ENCODE measurements around the gene TSPAN14.

The TSPAN14 gene

GRCh38 chr10:80408242-80409101, 45.6 kb upstream of the TSPAN14 start, which contains the start of gene PRXL2A:
PRXL2A (plus strand) TSS chr10:80408551; CDS start chr10:80420468, 11,917 bp downstream.
- TF ChIP-seq, protein P1, sequence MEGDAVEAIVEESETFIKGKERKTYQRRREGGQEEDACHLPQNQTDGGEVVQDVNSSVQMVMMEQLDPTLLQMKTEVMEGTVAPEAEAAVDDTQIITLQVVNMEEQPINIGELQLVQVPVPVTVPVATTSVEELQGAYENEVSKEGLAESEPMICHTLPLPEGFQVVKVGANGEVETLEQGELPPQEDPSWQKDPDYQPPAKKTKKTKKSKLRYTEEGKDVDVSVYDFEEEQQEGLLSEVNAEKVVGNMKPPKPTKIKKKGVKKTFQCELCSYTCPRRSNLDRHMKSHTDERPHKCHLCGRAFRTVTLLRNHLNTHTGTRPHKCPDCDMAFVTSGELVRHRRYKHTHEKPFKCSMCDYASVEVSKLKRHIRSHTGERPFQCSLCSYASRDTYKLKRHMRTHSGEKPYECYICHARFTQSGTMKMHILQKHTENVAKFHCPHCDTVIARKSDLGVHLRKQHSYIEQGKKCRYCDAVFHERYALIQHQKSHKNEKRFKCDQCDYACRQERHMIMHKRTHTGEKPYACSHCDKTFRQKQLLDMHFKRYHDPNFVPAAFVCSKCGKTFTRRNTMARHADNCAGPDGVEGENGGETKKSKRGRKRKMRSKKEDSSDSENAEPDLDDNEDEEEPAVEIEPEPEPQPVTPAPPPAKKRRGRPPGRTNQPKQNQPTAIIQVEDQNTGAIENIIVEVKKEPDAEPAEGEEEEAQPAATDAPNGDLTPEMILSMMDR (IDR thresholded peaks at IDR 0.05; ENCODE audit: borderline replicate concordance, control extremely low read depth, extremely low read depth, insufficient read depth, missing control alignments) = no peak
- in situ Hi-C loops (cut with MboI; ENCODE audit: low sequenced_read_pairs, unreplicated experiment) = no loop called here
- peak; percentile 98 for DNase-seq (ENCODE audit: low spot score)

DNA sequence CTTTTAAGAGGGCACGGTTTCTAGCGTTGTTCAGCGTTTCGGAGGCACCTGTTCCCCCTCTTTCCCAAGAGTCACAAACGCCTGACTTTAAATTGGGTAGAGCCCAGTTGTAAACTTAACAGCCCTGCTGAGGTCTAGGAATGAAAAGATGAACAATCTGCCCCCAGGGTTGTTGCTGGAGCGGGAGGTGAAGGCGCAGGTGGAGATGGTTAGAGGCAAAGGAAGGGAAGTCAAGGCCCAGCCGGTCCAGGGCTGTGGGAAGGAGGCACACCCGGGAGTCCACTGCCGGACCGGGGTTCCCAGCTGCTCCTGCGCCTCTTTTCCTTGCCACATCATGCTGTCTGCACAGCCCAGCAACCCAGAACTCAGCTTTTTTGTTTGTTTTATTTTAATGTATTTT, 45.0 kb upstream of the TSPAN14 start:
- no peak for DNase-seq (ENCODE audit: low spot score)
- TF ChIP-seq, protein P1 (IDR thresholded peaks at IDR 0.05; ENCODE audit: borderline replicate concordance, control extremely low read depth, extremely low read depth, insufficient read depth, missing control alignments) = no peak

DNA sequence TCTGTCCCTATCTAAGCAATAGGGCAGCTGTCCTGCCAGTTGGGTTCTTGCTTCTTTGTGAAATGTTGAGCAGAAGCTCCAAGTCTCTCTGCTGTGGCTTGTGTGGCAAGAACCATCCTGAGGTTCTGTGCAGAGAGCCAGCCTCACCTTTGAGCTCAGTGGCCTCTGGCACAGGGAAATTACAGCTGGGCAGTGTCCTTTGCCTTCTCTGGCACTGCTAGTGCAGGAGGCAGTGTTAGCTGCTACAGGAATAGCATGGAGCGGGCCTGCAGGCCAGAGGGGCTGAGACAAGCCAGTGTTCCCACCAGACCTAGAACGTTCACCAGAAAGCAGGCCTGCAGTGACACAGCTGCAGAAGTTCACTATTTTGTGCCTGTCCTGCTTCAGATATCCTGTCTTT, 44.0 kb upstream of the TSPAN14 start:
- no peak for DNase-seq (ENCODE audit: low spot score)
- TF ChIP-seq, protein P1 (IDR thresholded peaks at IDR 0.05; ENCODE audit: borderline replicate concordance, control extremely low read depth, extremely low read depth, insufficient read depth, missing control alignments) = no peak
- in situ Hi-C loops (cut with MboI; ENCODE audit: low sequenced_read_pairs, unreplicated experiment) = no loop called here

More for the DNA sequence above, 45.0 kb upstream of the TSPAN14 start:
- in situ Hi-C loops (cut with MboI; ENCODE audit: low sequenced_read_pairs, unreplicated experiment) = no loop called here

GRCh38 chr10:80410578-80411145, 43.4 kb upstream of the TSPAN14 start:
- in situ Hi-C loops (cut with MboI; ENCODE audit: low sequenced_read_pairs, unreplicated experiment) = no loop called here

DNA sequence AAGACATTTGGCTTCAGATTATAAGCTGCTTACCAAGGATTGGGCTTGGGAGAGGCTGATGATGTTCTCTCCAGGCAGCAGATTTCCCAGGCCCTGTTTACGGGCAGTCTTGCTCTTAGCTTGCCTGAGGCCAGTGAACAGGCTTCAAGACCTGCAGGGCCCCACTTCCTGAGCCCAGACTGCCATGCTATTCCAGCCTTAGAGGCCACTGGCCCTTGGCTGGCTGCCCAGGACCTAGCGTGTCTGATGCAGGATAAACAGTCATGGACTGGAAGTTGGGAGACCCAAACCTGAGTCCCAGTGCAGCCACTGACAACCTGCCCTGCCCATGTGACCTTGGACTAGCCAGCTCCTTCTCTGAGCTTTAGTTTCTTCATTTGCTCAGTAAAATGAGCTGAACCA, 42.8 kb upstream of the TSPAN14 start:
- TF ChIP-seq, protein P1 (IDR thresholded peaks at IDR 0.05; ENCODE audit: borderline replicate concordance, control extremely low read depth, extremely low read depth, insufficient read depth, missing control alignments) = no peak
- in situ Hi-C loops (cut with MboI; ENCODE audit: low sequenced_read_pairs, unreplicated experiment) = no loop called here
- DNase-seq (ENCODE audit: low spot score) = no peak

More at GRCh38 chr10:80410578-80411145, 43.4 kb upstream of the TSPAN14 start:
- DNase-seq (ENCODE audit: low spot score) = no peak
- TF ChIP-seq, protein P1 (IDR thresholded peaks at IDR 0.05; ENCODE audit: borderline replicate concordance, control extremely low read depth, extremely low read depth, insufficient read depth, missing control alignments) = no peak

DNA sequence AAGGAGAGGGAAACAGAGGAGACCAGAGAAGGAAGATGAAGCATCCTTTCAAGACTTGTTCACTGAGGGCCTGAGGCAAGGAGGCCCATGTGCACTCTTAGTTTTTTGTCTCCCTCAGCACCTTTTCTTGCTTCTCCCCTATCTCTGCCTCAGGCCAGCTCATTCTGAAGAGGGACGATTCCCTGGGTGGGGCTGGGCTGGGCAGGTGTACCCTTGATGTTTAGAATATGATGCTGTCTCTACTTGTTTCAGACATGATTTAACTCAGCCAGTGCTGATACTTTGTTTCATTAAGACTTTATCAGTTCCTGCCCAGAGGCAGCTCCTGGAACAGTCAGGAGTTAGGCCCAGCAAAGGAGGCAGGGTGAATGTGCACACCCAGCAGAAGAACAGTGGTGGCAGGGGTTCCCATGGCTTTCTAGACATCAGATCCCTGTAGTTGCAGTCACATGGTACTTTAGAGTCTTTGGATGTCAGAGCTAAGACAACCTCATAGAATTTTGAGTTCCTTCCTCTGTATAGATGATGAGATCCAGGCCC, 42.4 kb upstream of the TSPAN14 start:
- no peak for DNase-seq (ENCODE audit: low spot score)
- in situ Hi-C loops (cut with MboI; ENCODE audit: low sequenced_read_pairs, unreplicated experiment) = no loop called here
- TF ChIP-seq, protein P1 (IDR thresholded peaks at IDR 0.05; ENCODE audit: borderline replicate concordance, control extremely low read depth, extremely low read depth, insufficient read depth, missing control alignments) = no peak

Measured in GM13976 (cell line).